Stimulated activated effector memory CD8-positive, alpha-beta T cell treated with anti-CD3 and anti-CD28 coated beads, Interleukin-12 subunit alpha, Interleukin-12 subunit beta, amount 100 ng/mL, for 72 hours (primary cell): ENCODE results near the gene LRIT2.

Experiments
- ATAC-seq: fragments of 150-1000 bp; cut with Tn5 transposase; 2 replicates; pipeline ENCODE4 v1.10.0; 2021
- DNase-seq, 2 donors: peaks; one replicate each; pipeline ENCODE4 v3.0.0; 2021 to 2022; ENCODE audit warnings: low spot score in 2 of 2
- H3K27ac Mint-ChIP-seq: one replicate; pipeline ENCODE4 v1.8.0; 2022; ENCODE audit warnings: mild to moderate bottlenecking, mixed read lengths
- H3K36me3 Mint-ChIP-seq: one replicate; pipeline ENCODE4 v1.8.0; 2022; ENCODE audit warnings: mild to moderate bottlenecking, mixed read lengths
- H3K4me1 Mint-ChIP-seq: one replicate; pipeline ENCODE4 v1.8.0; 2022; ENCODE audit warnings: mixed read lengths
- H3K4me3 Mint-ChIP-seq: one replicate; pipeline ENCODE4 v1.8.0; 2022; ENCODE audit warnings: mild to moderate bottlenecking, mixed read lengths
- H3K9me3 Mint-ChIP-seq: one replicate; pipeline ENCODE4 v1.8.0; 2022; ENCODE audit warnings: mixed read lengths

LRIT2 gene

GRCh38 chr10:84226616-84227015 is 1.3 kb upstream of the LRIT2 start:
- no peak for ATAC-seq
- Mint-ChIP-seq H3K36me3 (no peaks in the 10 kb centered on the region), H3K9me3 (no peaks in the 10 kb centered on the region), H3K4me1 (no peaks in the 10 kb centered on the region), H3K4me3 (no peak overlapping the region), H3K27ac (no peak overlapping the region)
- DNase-seq, result no peak

DNA sequence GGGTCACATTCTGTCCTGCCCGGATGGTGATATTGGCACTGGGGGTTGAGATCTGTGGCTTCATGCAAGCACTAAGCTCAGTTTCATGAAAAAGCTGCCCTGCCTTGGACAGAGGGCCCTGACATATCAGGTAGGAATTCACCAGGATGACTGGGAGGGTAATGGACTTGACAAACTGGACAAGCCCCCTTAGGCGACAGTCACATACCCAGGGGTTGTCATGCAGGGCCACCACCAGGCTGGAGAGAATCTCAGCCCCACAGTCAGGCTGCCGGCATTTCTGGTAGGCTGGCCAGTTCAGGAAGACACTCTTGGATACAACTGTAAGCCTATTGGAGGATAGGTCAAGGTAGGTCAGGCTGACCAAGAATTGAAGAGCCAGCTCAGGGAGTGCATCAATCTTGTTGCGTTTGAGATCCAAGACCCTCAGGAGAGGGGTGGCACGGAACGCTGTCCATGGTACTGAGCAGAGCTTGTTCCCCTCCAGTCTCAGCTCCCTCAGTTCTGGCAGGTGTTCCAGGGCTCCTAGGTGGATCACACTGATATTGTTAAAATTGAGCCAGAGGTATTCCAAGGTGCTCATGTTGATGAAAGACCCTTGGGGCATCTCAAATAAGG is 824 bp downstream of the LRIT2 start:
- Mint-ChIP-seq H3K4me1 (no peaks in the 10 kb centered on the region), H3K27ac (no peak overlapping the region), H3K9me3 (peaks cover under 1% of the 10 kb centered on the region), H3K4me3 (no peak overlapping the region), H3K36me3 (no peaks in the 10 kb centered on the region)
- ATAC-seq (no peak), DNase-seq (no peak)

GRCh38 chr10:84221916-84222315 is 3.4 kb downstream of the LRIT2 start:
- H3K4me3 Mint-ChIP-seq, result no peak overlapping the region
- ATAC-seq (no peak), DNase-seq (no peak)
- no peak overlapping the region for H3K27ac Mint-ChIP-seq
- no peaks in the 10 kb centered on the region for H3K36me3 Mint-ChIP-seq
- no peaks in the 10 kb centered on the region for H3K4me1 Mint-ChIP-seq
- H3K9me3 Mint-ChIP-seq, result peaks cover 4% of the 10 kb centered on the region

GRCh38 chr10:84217746-84218145 is 7.6 kb downstream of the LRIT2 start:
- DNase-seq (no peak), ATAC-seq (no peak)
- H3K4me3 Mint-ChIP-seq, result no peak overlapping the region
- no peak overlapping the region for H3K27ac Mint-ChIP-seq
- peaks cover 7% of the 10 kb centered on the region for H3K4me1 Mint-ChIP-seq
- H3K9me3 Mint-ChIP-seq, result peaks cover 4% of the 10 kb centered on the region
- no peaks in the 10 kb centered on the region for H3K36me3 Mint-ChIP-seq

- ATAC-seq (no peak), DNase-seq (no peak)
- no peak overlapping the region for H3K4me3 Mint-ChIP-seq
- H3K9me3 Mint-ChIP-seq, result peaks cover 4% of the 10 kb centered on the region
- H3K27ac Mint-ChIP-seq, result no peak overlapping the region
- H3K36me3 Mint-ChIP-seq, result no peaks in the 10 kb centered on the region
- peaks cover 7% of the 10 kb centered on the region for H3K4me1 Mint-ChIP-seq
Measured at GRCh38 chr10:84216834-84217233, 8.5 kb downstream of the LRIT2 start.

DNA sequence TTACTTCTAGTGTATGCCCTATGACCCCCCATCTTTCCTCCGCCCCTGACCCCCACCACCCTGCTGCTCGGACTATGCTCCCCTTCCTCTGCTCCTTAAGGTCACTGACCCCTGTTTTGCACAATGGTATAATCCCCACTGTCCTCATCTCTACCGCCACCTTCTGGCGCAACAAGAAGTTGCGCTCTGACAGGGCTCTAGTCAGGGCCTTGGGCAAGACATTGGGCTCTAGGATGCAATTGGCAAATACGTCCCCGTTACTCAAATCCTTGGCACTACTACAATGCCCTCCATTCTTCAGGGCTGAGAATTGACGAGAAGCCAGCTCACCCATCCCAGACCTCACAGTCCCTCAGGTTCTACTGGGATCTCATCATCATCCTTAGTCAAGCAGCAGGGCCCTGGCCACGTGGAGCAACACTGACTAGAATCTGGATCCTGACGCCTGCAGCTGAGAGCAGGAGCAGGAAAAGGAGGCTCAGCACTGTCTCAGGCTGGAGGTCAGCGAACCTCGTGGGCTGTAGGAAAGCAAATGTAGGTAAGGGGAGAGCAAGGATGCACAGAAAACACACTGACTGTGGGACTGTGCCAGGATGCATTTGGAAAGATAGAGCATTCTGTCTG is 10.6 kb downstream of the LRIT2 start:
- ATAC-seq, result peak; percentile 75
- Mint-ChIP-seq H3K36me3 (no peaks in the 10 kb centered on the region), H3K27ac (no peak overlapping the region), H3K9me3 (peaks cover 4% of the 10 kb centered on the region), H3K4me1 (peaks cover 7% of the 10 kb centered on the region), H3K4me3 (no peak overlapping the region)
- DNase-seq, result peak; percentile 28 to 71

- Mint-ChIP-seq H3K4me1 (peaks cover 7% of the 10 kb centered on the region), H3K27ac (no peak overlapping the region), H3K9me3 (no peaks in the 10 kb centered on the region), H3K4me3 (no peak overlapping the region), H3K36me3 (no peaks in the 10 kb centered on the region)
- ATAC-seq, result no peak
- DNase-seq, result no peak
Measured at GRCh38 chr10:84214046-84214572, 11.2 kb downstream of the LRIT2 start.

GRCh38 chr10:84213076-84213475 is 12.3 kb downstream of the LRIT2 start:
- Mint-ChIP-seq H3K9me3 (no peaks in the 10 kb centered on the region), H3K4me1 (peaks cover 7% of the 10 kb centered on the region), H3K4me3 (no peak overlapping the region)

DNA sequence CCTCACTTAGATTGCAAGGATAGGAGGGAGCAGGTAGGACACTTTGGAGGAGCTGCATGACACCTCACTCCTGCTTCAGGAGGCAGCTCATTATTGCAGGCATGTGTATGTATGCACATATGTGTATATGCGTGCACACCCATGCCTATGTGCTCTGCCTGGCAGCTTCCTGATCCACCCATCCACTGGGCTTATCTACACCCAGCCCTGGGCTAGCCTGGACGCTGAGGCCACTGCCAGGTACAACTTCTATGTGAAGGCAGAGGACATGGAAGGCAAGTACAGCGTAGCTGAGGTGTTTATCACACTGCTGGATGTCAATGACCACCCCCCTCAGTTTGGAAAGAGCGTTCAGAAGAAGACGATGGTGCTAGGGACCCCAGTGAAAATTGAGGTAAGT is 13.3 kb downstream of the LRIT2 start:
- ATAC-seq (peak; percentile 8), DNase-seq (no peak)
- no peak overlapping the region for H3K4me3 Mint-ChIP-seq
- peaks cover 7% of the 10 kb centered on the region for H3K4me1 Mint-ChIP-seq
- no peak overlapping the region for H3K27ac Mint-ChIP-seq
- no peaks in the 10 kb centered on the region for H3K36me3 Mint-ChIP-seq
- no peaks in the 10 kb centered on the region for H3K9me3 Mint-ChIP-seq

More at GRCh38 chr10:84213076-84213475, 12.3 kb downstream of the LRIT2 start:
- DNase-seq, result no peak
- Mint-ChIP-seq H3K27ac (no peak overlapping the region), H3K36me3 (no peaks in the 10 kb centered on the region)
- ATAC-seq, result no peak

DNA sequence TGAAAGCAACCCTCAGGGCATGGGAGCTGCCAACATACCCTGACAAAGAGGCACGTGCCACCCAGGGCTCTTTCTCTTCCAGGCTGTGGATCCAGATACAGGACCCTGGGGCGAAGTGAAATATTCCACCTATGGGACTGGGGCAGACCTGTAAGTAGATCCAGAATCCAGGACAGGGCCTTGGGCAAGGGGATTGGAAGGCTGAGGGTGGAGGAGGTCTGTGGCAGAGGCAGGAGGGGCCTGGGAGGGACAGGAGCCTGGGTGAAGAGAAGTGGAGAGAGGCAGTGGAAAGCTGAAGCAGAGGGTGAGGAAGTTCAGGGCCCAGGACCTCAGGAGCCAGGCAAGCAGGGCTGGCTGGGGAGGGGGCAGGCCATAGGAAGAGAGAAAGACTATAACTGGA is 13.8 kb downstream of the LRIT2 start:
- no peak overlapping the region for H3K27ac Mint-ChIP-seq
- H3K9me3 Mint-ChIP-seq, result no peaks in the 10 kb centered on the region
- ATAC-seq, result no peak
- no peak for DNase-seq
- no peak overlapping the region for H3K4me3 Mint-ChIP-seq
- no peaks in the 10 kb centered on the region for H3K36me3 Mint-ChIP-seq
- peaks cover 7% of the 10 kb centered on the region for H3K4me1 Mint-ChIP-seq

DNA sequence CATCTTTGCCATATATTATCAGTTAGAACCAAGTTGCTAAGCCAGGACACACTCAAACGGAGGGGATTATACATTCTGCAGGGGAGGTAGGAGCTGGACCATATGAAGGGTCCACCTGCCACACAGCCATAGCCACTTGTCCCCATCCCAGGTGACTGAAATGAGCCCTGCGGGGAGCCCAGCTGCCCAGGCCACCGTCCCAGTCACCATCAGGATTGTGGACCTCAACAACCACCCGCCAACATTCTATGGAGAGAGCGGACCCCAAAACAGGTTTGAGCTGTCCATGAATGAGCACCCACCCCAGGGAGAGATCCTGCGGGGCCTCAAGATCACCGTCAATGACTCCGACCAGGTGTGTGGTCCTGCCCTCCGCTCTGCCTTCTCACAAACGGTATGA is 17.3 kb downstream of the LRIT2 start:
- Mint-ChIP-seq H3K36me3 (no peaks in the 10 kb centered on the region), H3K9me3 (no peaks in the 10 kb centered on the region), H3K4me1 (peaks cover 6% of the 10 kb centered on the region), H3K27ac (no peak overlapping the region), H3K4me3 (no peak overlapping the region)
- no peak for ATAC-seq
- no peak for DNase-seq

DNA sequence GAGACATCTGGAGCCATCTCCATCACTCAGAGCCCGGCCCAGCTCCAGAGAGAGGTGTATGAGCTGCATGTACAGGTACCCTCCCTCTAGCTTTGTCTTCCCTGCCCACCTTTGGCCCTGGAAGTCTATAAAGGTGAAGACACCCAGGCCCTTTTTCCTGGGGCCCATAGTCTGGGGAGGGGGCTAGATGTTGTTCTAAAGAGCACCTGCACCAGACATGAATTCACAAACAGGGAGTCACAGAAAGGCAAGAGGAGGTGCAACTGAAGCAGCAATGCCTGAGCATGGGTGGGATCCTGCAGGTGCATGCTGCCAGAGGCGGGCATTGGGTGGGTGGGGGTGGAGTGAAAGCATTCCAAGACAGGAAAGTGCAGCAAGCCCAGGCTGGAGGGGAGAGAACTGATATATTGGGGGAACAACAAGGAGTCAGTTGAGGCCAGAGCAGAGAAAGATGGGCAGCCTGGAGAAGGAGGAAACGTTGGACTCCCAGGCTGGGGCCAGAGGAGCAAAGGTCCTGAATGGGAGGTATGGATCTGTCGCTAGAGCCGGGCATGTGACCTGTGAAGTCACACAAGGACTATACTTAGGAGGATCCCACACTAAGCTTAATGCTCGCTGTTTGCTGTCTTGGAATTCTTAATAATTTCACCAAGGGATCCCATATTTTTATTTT is 19.4 kb downstream of the LRIT2 start:
- no peak for DNase-seq
- no peak overlapping the region for H3K4me3 Mint-ChIP-seq
- peaks cover 6% of the 10 kb centered on the region for H3K4me1 Mint-ChIP-seq
- peak overlapping the region; percentile 72 for H3K27ac Mint-ChIP-seq
- no peak for ATAC-seq
- no peaks in the 10 kb centered on the region for H3K9me3 Mint-ChIP-seq
- no peaks in the 10 kb centered on the region for H3K36me3 Mint-ChIP-seq

DNA sequence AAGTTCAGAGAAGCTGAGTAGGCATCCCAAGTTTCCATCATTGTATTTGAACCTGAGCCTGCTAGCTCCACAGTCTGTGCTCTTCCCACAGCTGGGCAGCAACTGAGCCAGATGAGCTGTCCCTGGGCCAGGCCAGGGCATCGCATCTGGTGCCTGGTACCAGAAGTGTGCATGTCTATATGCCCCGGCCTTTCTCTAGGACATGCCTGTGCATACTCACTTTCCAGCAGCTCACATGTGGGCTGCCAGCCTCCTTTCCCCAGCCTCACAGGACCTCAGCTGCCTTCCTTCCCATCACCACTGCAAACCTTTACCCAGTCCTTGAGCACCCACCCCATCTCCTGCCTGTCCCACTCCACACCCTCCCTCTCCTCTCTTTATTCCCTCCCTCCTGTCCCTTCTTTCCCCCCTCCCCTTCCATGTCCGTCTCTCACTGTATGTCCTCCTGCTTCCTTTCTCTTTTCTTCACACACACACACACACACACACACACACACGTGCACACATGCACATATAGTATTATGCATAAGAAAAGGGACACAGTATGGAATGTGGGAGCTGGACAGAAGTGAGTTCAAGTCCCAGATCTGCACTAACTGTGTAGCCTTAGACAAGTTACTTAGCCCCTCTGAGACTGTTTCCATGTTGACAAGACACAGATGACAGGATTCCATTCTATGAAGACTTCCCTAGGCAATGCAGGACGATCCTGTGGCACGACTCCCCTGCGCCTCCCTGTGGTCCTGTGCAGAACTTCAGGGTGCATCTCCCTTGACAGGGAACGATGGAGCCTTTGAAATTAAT is 20.1 kb downstream of the LRIT2 start:
- Mint-ChIP-seq H3K4me1 (peaks cover 6% of the 10 kb centered on the region), H3K4me3 (no peak overlapping the region), H3K27ac (no peak overlapping the region), H3K9me3 (no peaks in the 10 kb centered on the region), H3K36me3 (no peaks in the 10 kb centered on the region)
- ATAC-seq, result peak; percentile 83
- peak; percentile 62 to 84 for DNase-seq

- Mint-ChIP-seq H3K36me3 (no peaks in the 10 kb centered on the region), H3K4me3 (no peak overlapping the region), H3K27ac (no peak overlapping the region), H3K4me1 (peaks cover 6% of the 10 kb centered on the region), H3K9me3 (no peaks in the 10 kb centered on the region)
- ATAC-seq, result no peak
- no peak for DNase-seq
Measured at GRCh38 chr10:84204610-84205009, 20.7 kb downstream of the LRIT2 start.

DNA sequence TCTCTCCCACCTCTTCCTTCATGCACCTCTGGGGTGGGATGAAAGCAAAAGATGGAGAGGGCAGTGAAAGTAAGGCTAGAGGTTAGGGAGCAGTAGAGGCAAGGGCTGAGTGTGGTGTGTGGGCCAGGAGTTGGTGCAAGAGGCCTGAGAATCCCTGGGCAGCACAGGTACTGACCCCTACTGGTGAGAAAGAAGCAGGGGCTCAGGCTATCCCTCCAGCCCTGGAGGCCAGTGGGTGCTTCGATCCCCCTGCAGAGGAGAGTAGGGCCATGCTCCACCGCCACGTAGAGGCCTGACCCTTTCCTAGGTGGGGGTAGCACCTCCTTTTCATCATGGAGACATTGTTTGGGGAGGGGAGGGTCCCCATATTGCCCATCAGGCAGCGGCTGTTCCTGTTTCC is 21.2 kb downstream of the LRIT2 start:
- H3K4me3 Mint-ChIP-seq, result no peak overlapping the region

More for the DNA sequence above, 21.2 kb downstream of the LRIT2 start:
- DNase-seq (no peak), ATAC-seq (no peak)
- H3K36me3 Mint-ChIP-seq, result no peaks in the 10 kb centered on the region
- H3K9me3 Mint-ChIP-seq, result no peaks in the 10 kb centered on the region
- peaks cover 6% of the 10 kb centered on the region for H3K4me1 Mint-ChIP-seq
- H3K27ac Mint-ChIP-seq, result no peak overlapping the region
